HepG2 (cell line): ENCODE data around the gene CAPN9. TPM values are rescaled to one million over a fixed set of nuclear protein-coding genes. Genes with fewer than 3 reads are reported as not detected.

Experiments
- ATAC-seq: fragments of 200-7000 bp; cut with Tn5 transposase; 3 replicates; pipeline ENCODE4 v1.9.1; 2020; ENCODE audit warnings: mild to moderate bottlenecking, moderate library complexity
- BruUV-seq: library from RNA; stranded (reverse); fragments of 400-500 nt; replicated peaks from 2 replicates; lab custom pipeline; 2021; lab: Mats Ljungman, UMichigan
- CTCF ChIA-PET: fragments of 300-600 bp; formaldehyde crosslinking; extraction: SDS; loops from one replicate; lab custom pipeline; 2021; ENCODE audit warnings: low total read pairs, inconsistent platforms, low intra/inter-chr PET ratio; lab: Yijun Ruan, JAX
- POLR2A ChIA-PET: fragments of 350-600 bp; sonication (Branson Sonifier 250); formaldehyde crosslinking; loops from one replicate; lab custom pipeline; 2020; ENCODE audit warnings: antibody characterized with exemption, inconsistent platforms; lab: Yijun Ruan, JAX
- DNase-seq: peaks from one replicate; pipeline ENCODE4 v3.0.0-alpha.2; 2015; ENCODE audit warnings: low spot score
- FAIRE-seq: peaks from 3 replicates; lab custom pipeline; 2011; peaks lifted over from hg19 to GRCh38; lab: Jason Lieb, UNC
- H2AFZ ChIP-seq: one replicate; pipeline ENCODE4 v1.6.1; 2011; ENCODE audit warnings: low read length, inconsistent platforms
- H3K27ac ChIP-seq: fragments of 300-600 bp; 3 replicates; pipeline ENCODE4 v1.8.0; 2011; ENCODE audit warnings: mixed run types, mild to moderate bottlenecking, mixed read lengths, low read length, inconsistent platforms; ENCODE audit not compliant: insufficient read depth; ENCODE audit errors: extremely low read length
- H3K27me3 ChIP-seq, 2 experiments: fragments of 200-600 bp in 1 of 2; 2 replicates in 1 of 2; 3 replicates in 1 of 2; pipeline versions ENCODE4 v1.6.0 to v1.8.0; 2011; ENCODE audit warnings: low read length in 2 of 2, mild to moderate bottlenecking in 2 of 2, moderate library complexity in 2 of 2, inconsistent platforms in 1 of 2; ENCODE audit not compliant: insufficient read depth in 2 of 2, control insufficient read depth in 1 of 2
- H3K36me3 ChIP-seq, 2 experiments: fragments of 200-600 bp in 1 of 2; replicated peaks in 1 of 2; 2 replicates in 1 of 2; 3 replicates in 1 of 2; pipeline versions ENCODE4 v1.5.1 to v1.8.0; 2011; ENCODE audit warnings: low read length in 2 of 2, inconsistent platforms in 1 of 2; ENCODE audit not compliant: insufficient read depth in 2 of 2, control insufficient read depth in 1 of 2
- H3K4me1 ChIP-seq: 2 replicates; pipeline ENCODE4 v1.5.1; 2012; ENCODE audit warnings: low read length, inconsistent platforms; ENCODE audit not compliant: insufficient read depth
- H3K4me2 ChIP-seq: 2 replicates; pipeline ENCODE4 v1.6.0; 2011; ENCODE audit warnings: low read depth, low read length, inconsistent platforms
- H3K4me3 ChIP-seq, 3 experiments: fragments of 200-600 bp in 1 of 3; sonication (generic), shearing (Covaris generic) in 1 of 3; replicated peaks in 1 of 3; 2 replicates each; pipeline ENCODE4 v1.5.1; 2011 to 2016; ENCODE audit warnings: low read length in 3 of 3, inconsistent platforms in 2 of 3, low read depth in 2 of 3, mild to moderate bottlenecking in 2 of 3, control low read depth in 1 of 3, mixed read lengths in 1 of 3; ENCODE audit not compliant: insufficient read depth in 1 of 3
- H3K79me2 ChIP-seq: one replicate; pipeline ENCODE4 v1.6.1; 2011; ENCODE audit warnings: low read length, inconsistent platforms; ENCODE audit not compliant: insufficient read depth
- H3K9ac ChIP-seq: 2 replicates; pipeline ENCODE4 v1.6.0; 2011; ENCODE audit warnings: mild to moderate bottlenecking, low read depth, low read length, inconsistent platforms; ENCODE audit not compliant: insufficient read depth
- H3K9me3 ChIP-seq: 2 replicates; pipeline ENCODE4 v1.5.1; 2012; ENCODE audit warnings: mild to moderate bottlenecking, low read length
- H4K20me1 ChIP-seq: 2 replicates; pipeline ENCODE4 v1.6.0; 2011; ENCODE audit warnings: inconsistent platforms, mild to moderate bottlenecking, low read length, moderate library complexity; ENCODE audit not compliant: insufficient read depth
- PITX1 ChIP-seq: sonication (generic); formaldehyde crosslinking; IDR thresholded peaks from 2 replicates; pipeline ENCODE4 v1.5.1; 2020; ENCODE audit warnings: mild to moderate bottlenecking, missing genetic modification reagents
- POLR2G ChIP-seq: fragments of 200-400 bp; formaldehyde crosslinking; IDR thresholded peaks from 2 replicates; pipeline ENCODE4 v1.6.1; 2018; ENCODE audit warnings: mild to moderate bottlenecking, low read depth, low read length, moderate library complexity
- ZBTB7A ChIP-seq: sonication (generic); formaldehyde crosslinking; IDR thresholded peaks from 2 replicates; pipeline ENCODE4 v1.8.0; 2022; ENCODE audit warnings: mild to moderate bottlenecking, missing genetic modification reagents
- ZMYM3 ChIP-seq: sonication (generic); formaldehyde crosslinking; IDR thresholded peaks from 2 replicates; pipeline ENCODE4 v1.5.1; 2020; ENCODE audit warnings: mild to moderate bottlenecking, missing genetic modification reagents
- ZNF44 ChIP-seq: sonication (generic); formaldehyde crosslinking; IDR thresholded peaks from 2 replicates; pipeline ENCODE4 v1.5.1; 2020; ENCODE audit warnings: mild to moderate bottlenecking, missing genetic modification reagents
- WGBS: methylation state at CpG from one replicate; pipeline ENCODE4 v1.1.6; 2017; ENCODE audit warnings: low lambda C conversion rate; 5-methylcytosine and 5-hydroxymethylcytosine counted together
- in situ Hi-C: cut with HindIII; loops from 2 replicates; pipeline ENCODE4 v1.10.0; 2017; ENCODE audit warnings: low pct_unique_long_range_greater_than_20kb; ENCODE audit not compliant: extremely low pct_ligation_motif_present
- intact Hi-C: fragments of 100-400 bp; cut with micrococcal nuclease; formaldehyde crosslinking; loops from one replicate; pipeline ENCODE4 v1.10.0; 2022; ENCODE audit not compliant: unreplicated experiment
- polyA plus RNA-seq, 8 experiments: library from polyadenylated mRNA; depleted of rRNA in 3 of 8; stranded (reverse) in 7 of 8; unstranded in 1 of 8; fragments of >200 nt; fragmentation: Illumina TruSeq in 4 of 8; extraction: Trizol in 4 of 8; gene quantifications; 2 replicates each; pipeline versions ENCODE4 v1.2.1 to v1.2.3, GENCODE V29; 2011 to 2016; ENCODE audit warnings: low read depth in 4 of 8, missing spikeins in 1 of 8, mixed read lengths in 1 of 8; ENCODE audit not compliant: insufficient read depth in 1 of 8
- total RNA-seq, 5 experiments: library from RNA; depleted of rRNA; stranded (reverse); fragments of >200 nt; fragmentation: Illumina TruSeq; extraction: Trizol; gene quantifications; 2 replicates each; pipeline ENCODE4 v1.2.3, GENCODE V29; 2016; ENCODE audit warnings: low read depth in 1 of 5
- TF ChIP-seq, protein P1 (sequence below): sonication (generic); formaldehyde crosslinking; IDR thresholded peaks from 2 replicates; pipeline ENCODE4 v1.4.0; 2020; ENCODE audit warnings: low read depth, mild to moderate bottlenecking, missing genetic modification reagents

The CAPN9 gene
- total and polyA plus RNA-seq, 2 of the 13 experiments (the other 11 are each of a cell fraction or from before 2014, with no cell fraction given) = 0.04 to 0.31 TPM

- ATAC-seq (no peak), DNase-seq (no peak), FAIRE-seq (no peak)
- Histone ChIP-seq H3K79me2 (no peaks in the 10 kb centered on the region), H4K20me1 (no peaks in the 10 kb centered on the region), H3K4me1 (peaks cover 34% of the 10 kb centered on the region), H3K9me3 (no peaks in the 10 kb centered on the region), H3K27me3 (peaks cover 1% of the 10 kb centered on the region in 2 experiments; a peak in 1 of 5 replicates), H3K4me3 (no peak overlapping the region), H3K9ac (no peak overlapping the region), H3K36me3 (no peaks in the 10 kb centered on the region), H2AFZ (no peak overlapping the region), H3K4me2 (no peak overlapping the region), H3K27ac (no peak overlapping the region)
- intact Hi-C loops = loop anchor here (2.0 kb wide), 1 partner anchor 69 kb away; no protein-coding TSS in a partner anchor
- TF ChIP-seq PITX1 (no peak), ZBTB7A (CRISPR knock-in tag) (no peak), POLR2G (no peak), ZNF44 (CRISPR knock-in tag) (no peak), ZMYM3 (CRISPR knock-in tag) (no peak)
- TF ChIP-seq, protein P1, sequence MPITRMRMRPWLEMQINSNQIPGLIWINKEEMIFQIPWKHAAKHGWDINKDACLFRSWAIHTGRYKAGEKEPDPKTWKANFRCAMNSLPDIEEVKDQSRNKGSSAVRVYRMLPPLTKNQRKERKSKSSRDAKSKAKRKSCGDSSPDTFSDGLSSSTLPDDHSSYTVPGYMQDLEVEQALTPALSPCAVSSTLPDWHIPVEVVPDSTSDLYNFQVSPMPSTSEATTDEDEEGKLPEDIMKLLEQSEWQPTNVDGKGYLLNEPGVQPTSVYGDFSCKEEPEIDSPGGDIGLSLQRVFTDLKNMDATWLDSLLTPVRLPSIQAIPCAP (CRISPR knock-in tag) = no peak
- in situ Hi-C loops = loop anchor here (5.0 kb wide), 1 partner anchor 135 kb away; no protein-coding TSS in a partner anchor
- ChIA-PET CTCF (interaction anchor here (2.1 to 2.9 kb wide), 2 partner anchors 56 to 139 kb away, joined by 6 to 24 read pairs; no protein-coding TSS in a partner anchor), POLR2A (interaction anchor here (1.0 to 2.7 kb wide), 5 partner anchors 43 to 132 kb away, joined by 3 to 33 read pairs (median 15); partner anchors contain the start of gene AGT)
- no TSS peak for BruUV-seq
- WGBS = 75% methylated on average over 11 of the region's 13 CpGs
Measured at GRCh38 chr1:230771773-230772354, 24.7 kb downstream of the CAPN9 start.
